HG02642 (cell line): ENCODE results near the gene FBP2.

ENCODE experiments used
- ATAC-seq: cut with Tn5 transposase; IDR thresholded peaks from one replicate; pipeline ENCODE4 v1.9.1; 2021; ENCODE audit warnings: mild to moderate bottlenecking; ENCODE audit not compliant: unreplicated experiment, poor library complexity

FBP2 gene

GRCh38 chr9:94593459-94594345, at the start of gene FBP2:
TSS of gene FBP2 (minus strand) at chr9:94593824. CDS start at chr9:94593726, 98 bp downstream.
- ATAC-seq = no peak

GRCh38 chr9:94643176-94643575, 49.6 kb upstream of the FBP2 start:
- ATAC-seq = no peak

- no peak for ATAC-seq
These were observed 48.9 kb upstream of the FBP2 start for GRCh38 chr9:94642501-94642900.

- ATAC-seq = no peak
These were observed 46.4 kb upstream of the FBP2 start for GRCh38 chr9:94639999-94640376.

GRCh38 chr9:94639061-94639998, 45.7 kb upstream of the FBP2 start, which contains the start of gene FBP1:
TSS of gene FBP1 (minus strand) at chr9:94639518. CDS start at chr9:94639310, 208 bp downstream.
- peak; percentile 48 for ATAC-seq

- ATAC-seq = no peak
These were observed 44.9 kb upstream of the FBP2 start for GRCh38 chr9:94638335-94639060.

- no peak for ATAC-seq
These were observed 39.1 kb upstream of the FBP2 start for GRCh38 chr9:94632737-94633136.

- ATAC-seq = no peak
These were observed 38.0 kb upstream of the FBP2 start for GRCh38 chr9:94631599-94631998.

- ATAC-seq = no peak
These were observed 37.2 kb upstream of the FBP2 start for GRCh38 chr9:94630833-94631232.

GRCh38 chr9:94630281-94630680, 36.7 kb upstream of the FBP2 start:
- no peak for ATAC-seq

- no peak for ATAC-seq
These were observed 33.7 kb upstream of the FBP2 start for GRCh38 chr9:94627287-94627686.

- no peak for ATAC-seq
These were observed 32.2 kb upstream of the FBP2 start for GRCh38 chr9:94625835-94626234.

GRCh38 chr9:94624629-94625028, 31.0 kb upstream of the FBP2 start:
- ATAC-seq = no peak

GRCh38 chr9:94623253-94623652, 29.6 kb upstream of the FBP2 start:
- no peak for ATAC-seq

- ATAC-seq = no peak
These were observed 28.6 kb upstream of the FBP2 start for GRCh38 chr9:94622087-94622800.

GRCh38 chr9:94619026-94619425, 25.4 kb upstream of the FBP2 start:
- no peak for ATAC-seq

- ATAC-seq = no peak
These were observed 19.4 kb upstream of the FBP2 start for GRCh38 chr9:94613003-94613402.

GRCh38 chr9:94612071-94612470, 18.4 kb upstream of the FBP2 start:
- ATAC-seq = no peak

GRCh38 chr9:94611638-94612068, 18.0 kb upstream of the FBP2 start:
- no peak for ATAC-seq

GRCh38 chr9:94610181-94610606, 16.6 kb upstream of the FBP2 start:
- no peak for ATAC-seq
